ENCODE data around the gene PRKCI. TPM values are rescaled to one million over a fixed set of nuclear protein-coding genes. Genes with fewer than 3 reads are reported as not detected.
A peak's percentile ranks its signal among the peaks of the same experiment; 100 is the strongest.

Gene PRKCI
- polyA plus RNA-seq, 2 of the 4 experiments (the other 2 are of a cell fraction) = 19.2 to 52.6 TPM

DNA sequence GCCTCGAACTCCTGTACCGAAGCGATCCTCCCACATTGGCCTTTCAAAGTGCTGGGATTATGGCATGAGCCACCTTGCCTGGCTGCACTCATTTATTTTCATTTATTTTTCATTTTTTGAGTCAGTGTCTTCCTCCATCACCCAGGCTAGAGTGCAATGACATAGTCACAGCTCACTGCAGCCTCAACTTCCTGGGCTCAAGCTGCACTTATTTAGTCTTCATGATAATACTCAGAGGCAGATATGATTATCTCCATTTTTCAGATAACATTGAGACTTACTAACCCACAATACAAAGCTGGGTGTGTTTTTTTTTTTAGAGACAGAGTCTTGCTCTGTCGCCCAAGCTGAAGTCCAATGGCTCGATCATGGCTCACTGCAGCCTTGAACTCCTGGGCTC is 10.0 kb downstream of the PRKCI start:
- 93% methylated on average over 5 of the region's 5 CpGs for WGBS (ENCODE audit: missing lambda C conversion rate)
- ChIA-PET CTCF (interaction anchor here (1.1 to 1.3 kb wide), 2 partner anchors 10 to 20 kb away, joined by 3 to 4 read pairs; no protein-coding TSS in a partner anchor), POLR2A (interaction anchor here (1.9 kb wide), 1 partner anchor 10 kb away, joined by 11 read pairs; the partner anchor contains the start of gene PRKCI)
- FAIRE-seq (no peak), ATAC-seq (no peak; a peak in 1 of 6 replicates), DNase-seq (ENCODE audit: low read depth in 1 of 2, low spot score in 1 of 2) (no peak)
- TF ChIP-seq HOXA7 (CRISPR knock-in tag; IDR thresholded peaks at IDR 0.05) (no peak), EHMT2 (IDR thresholded peaks at IDR 0.05; ENCODE audit: low read depth) (no peak), HDAC2 (IDR thresholded peaks at IDR 0.05) (no peak), HEYL (CRISPR knock-in tag; IDR thresholded peaks at IDR 0.05) (no peak), ZC3H11A (IDR thresholded peaks at IDR 0.05) (no peak), SMC3 (IDR thresholded peaks at IDR 0.05) (no peak), REST (IDR thresholded peaks at IDR 0.05) (no peak), HOXB13 (CRISPR knock-in tag; IDR thresholded peaks at IDR 0.05; ENCODE audit: low read depth) (no peak), EP300 (IDR thresholded peaks at IDR 0.05) (no peak), EHF (CRISPR knock-in tag; IDR thresholded peaks at IDR 0.05) (no peak)
- TF ChIP-seq, protein P1, sequence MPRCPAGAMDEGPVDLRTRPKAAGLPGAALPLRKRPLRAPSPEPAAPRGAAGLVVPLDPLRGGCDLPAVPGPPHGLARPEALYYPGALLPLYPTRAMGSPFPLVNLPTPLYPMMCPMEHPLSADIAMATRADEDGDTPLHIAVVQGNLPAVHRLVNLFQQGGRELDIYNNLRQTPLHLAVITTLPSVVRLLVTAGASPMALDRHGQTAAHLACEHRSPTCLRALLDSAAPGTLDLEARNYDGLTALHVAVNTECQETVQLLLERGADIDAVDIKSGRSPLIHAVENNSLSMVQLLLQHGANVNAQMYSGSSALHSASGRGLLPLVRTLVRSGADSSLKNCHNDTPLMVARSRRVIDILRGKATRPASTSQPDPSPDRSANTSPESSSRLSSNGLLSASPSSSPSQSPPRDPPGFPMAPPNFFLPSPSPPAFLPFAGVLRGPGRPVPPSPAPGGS (IDR thresholded peaks at IDR 0.05) = no peak
- TF ChIP-seq, protein P2, sequence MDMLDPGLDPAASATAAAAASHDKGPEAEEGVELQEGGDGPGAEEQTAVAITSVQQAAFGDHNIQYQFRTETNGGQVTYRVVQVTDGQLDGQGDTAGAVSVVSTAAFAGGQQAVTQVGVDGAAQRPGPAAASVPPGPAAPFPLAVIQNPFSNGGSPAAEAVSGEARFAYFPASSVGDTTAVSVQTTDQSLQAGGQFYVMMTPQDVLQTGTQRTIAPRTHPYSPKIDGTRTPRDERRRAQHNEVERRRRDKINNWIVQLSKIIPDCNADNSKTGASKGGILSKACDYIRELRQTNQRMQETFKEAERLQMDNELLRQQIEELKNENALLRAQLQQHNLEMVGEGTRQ (IDR thresholded peaks at IDR 0.05) = no peak
- Histone ChIP-seq H3K4me3 (no peak overlapping the region), H3K9me3 (no peaks in the 10 kb centered on the region), H3K27ac (peak overlapping the region in 1 of 2 experiments; percentile 54; a peak in 2 of 6 replicates), H3K4me2 (no peak overlapping the region), H3K4me1 (peaks cover 42% of the 10 kb centered on the region)

DNA sequence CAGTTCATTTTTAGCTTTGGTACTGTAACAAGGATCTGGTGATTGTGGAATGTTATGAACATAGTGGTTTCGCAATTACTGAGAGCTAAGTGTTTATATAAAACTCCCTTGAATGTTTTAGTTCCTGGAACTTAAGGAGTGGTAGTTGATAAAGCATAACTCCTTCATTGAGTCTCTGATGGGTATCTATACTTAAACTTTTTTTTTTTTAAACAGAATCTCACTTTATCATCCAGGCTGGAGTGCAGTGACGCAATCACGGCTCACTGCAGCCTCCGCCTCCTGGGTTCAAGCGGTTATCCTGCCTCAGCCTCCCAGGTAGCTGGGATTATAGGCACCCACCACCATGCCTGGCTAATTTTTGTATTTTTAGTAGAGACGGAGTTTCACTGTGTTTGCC is 11.3 kb downstream of the PRKCI start:
- 91% methylated on average over 6 of the region's 6 CpGs for WGBS (ENCODE audit: missing lambda C conversion rate)
- Histone ChIP-seq H3K27ac (peak overlapping the region in 1 of 2 experiments; percentile 63; a peak in 3 of 6 replicates), H3K9me3 (no peaks in the 10 kb centered on the region), H3K4me2 (peak overlapping the region; percentile 37), H3K4me1 (peaks cover 29% of the 10 kb centered on the region), H3K4me3 (no peak overlapping the region)
- ChIA-PET CTCF (interaction anchor here (0.7 to 2.0 kb wide), 3 partner anchors 8 to 490 kb away, joined by 3 to 7 read pairs (median 4); no protein-coding TSS in a partner anchor), POLR2A (interaction anchor here (0.8 to 1.9 kb wide), 3 partner anchors 11 to 636 kb away, joined by 3 to 11 read pairs (median 7); partner anchors contain the start of genes PRKCI, RPL22L1 and SKIL)
- FAIRE-seq (no peak), ATAC-seq (peak in 1 of 2 experiments; percentile 72; a peak in 3 of 6 replicates), DNase-seq (ENCODE audit: low read depth in 1 of 2, low spot score in 1 of 2) (peak in 1 of 2 experiments; percentile 64)
- TF ChIP-seq CEBPB (IDR thresholded peaks at IDR 0.05) (peak; percentile 92 to 95), MYC (IDR thresholded peaks at IDR 0.05; ENCODE audit: borderline replicate concordance, low read length) (no peak), EHF (CRISPR knock-in tag; IDR thresholded peaks at IDR 0.05) (no peak), GATA3 (IDR thresholded peaks at IDR 0.05; ENCODE audit: borderline replicate concordance) (peak; percentile 25; the same call in 1 of the 2 replicates)

GRCh38 chr3:170240142-170240541 is 17.9 kb downstream of the PRKCI start:
- no peak overlapping the region for H3K4me3 ChIP-seq
- no peak for ATAC-seq
- WGBS (ENCODE audit: missing lambda C conversion rate) = 96% methylated on average over 1 of the region's 1 CpG
- no peaks in the 10 kb centered on the region for H3K9me3 ChIP-seq
- CTCF ChIA-PET = no interaction called here
- no peak for DNase-seq (ENCODE audit: low read depth in 1 of 2, low spot score in 1 of 2)
- POLR2A ChIA-PET = interaction anchor here (0.5 kb wide), 1 partner anchor 154 kb away, joined by 5 read pairs; no protein-coding TSS in a partner anchor
- TF ChIP-seq HDAC2 (IDR thresholded peaks at IDR 0.05) = no peak
- TF ChIP-seq EHF (CRISPR knock-in tag; IDR thresholded peaks at IDR 0.05) = no peak
- no peak for TF ChIP-seq EP300 (IDR thresholded peaks at IDR 0.05)
- TF ChIP-seq, protein P3, sequence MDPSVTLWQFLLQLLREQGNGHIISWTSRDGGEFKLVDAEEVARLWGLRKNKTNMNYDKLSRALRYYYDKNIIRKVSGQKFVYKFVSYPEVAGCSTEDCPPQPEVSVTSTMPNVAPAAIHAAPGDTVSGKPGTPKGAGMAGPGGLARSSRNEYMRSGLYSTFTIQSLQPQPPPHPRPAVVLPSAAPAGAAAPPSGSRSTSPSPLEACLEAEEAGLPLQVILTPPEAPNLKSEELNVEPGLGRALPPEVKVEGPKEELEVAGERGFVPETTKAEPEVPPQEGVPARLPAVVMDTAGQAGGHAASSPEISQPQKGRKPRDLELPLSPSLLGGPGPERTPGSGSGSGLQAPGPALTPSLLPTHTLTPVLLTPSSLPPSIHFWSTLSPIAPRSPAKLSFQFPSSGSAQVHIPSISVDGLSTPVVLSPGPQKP (IDR thresholded peaks at IDR 0.05; ENCODE audit: low read depth, low read length) = no peak
- H3K27ac ChIP-seq = no peak overlapping the region
- FAIRE-seq = no peak
- H3K4me2 ChIP-seq = no peak overlapping the region
- no peaks in the 10 kb centered on the region for H3K4me1 ChIP-seq

Measured in A549 (cell line).